Activated T-cell treated with anti-CD3 and anti-CD28 coated beads, Interleukin-2, amount 50 U/mL, for 72 hours (primary cell): ENCODE measurements around the gene CNIH1. TPM values are rescaled to one million over a fixed set of nuclear protein-coding genes. Genes with fewer than 3 reads are reported as not detected.
"Not testable (repeated sequence)": the region's sequence is repeated elsewhere in the genome, so short reads cannot be mapped to it uniquely, and the experiment has no call there.

Source experiments
- ATAC-seq, 2 donors: fragments of 150-1000 bp; cut with Tn5 transposase; replicated peaks in 1 of 2; 2 replicates each; pipeline ENCODE4 v1.10.0; 2021; ENCODE audit warnings: moderate library complexity in 2 of 2, mild to moderate bottlenecking in 1 of 2
- DNase-seq, 2 donors: peaks; one replicate each; pipeline ENCODE4 v3.0.0; 2021 to 2022; ENCODE audit warnings: mixed read lengths in 1 of 2
- H3K27ac Mint-ChIP-seq: one replicate; pipeline ENCODE4 v1.8.0; 2022; ENCODE audit warnings: mild to moderate bottlenecking, moderate library complexity, mixed read lengths
- H3K27me3 Mint-ChIP-seq: one replicate; pipeline ENCODE4 v1.8.0; 2022; ENCODE audit warnings: low read depth, mixed read lengths
- H3K36me3 Mint-ChIP-seq, 2 donors: one replicate each; pipeline ENCODE4 v1.8.0; 2022; ENCODE audit warnings: mixed read lengths in 2 of 2, mild to moderate bottlenecking in 1 of 2; ENCODE audit not compliant: insufficient read depth in 2 of 2
- H3K4me1 Mint-ChIP-seq: one replicate; pipeline ENCODE4 v1.8.0; 2022; ENCODE audit warnings: low read depth, mixed read lengths
- H3K4me3 Mint-ChIP-seq, 2 donors: one replicate each; pipeline ENCODE4 v1.8.0; 2022; ENCODE audit warnings: mild to moderate bottlenecking in 2 of 2, mixed read lengths in 2 of 2, moderate library complexity in 2 of 2
- H3K9me3 Mint-ChIP-seq, 2 donors: one replicate each; pipeline ENCODE4 v1.8.0; 2022; ENCODE audit warnings: mixed read lengths in 2 of 2
- total RNA-seq, 2 donors: library from RNA; stranded (reverse); gene quantifications; one replicate each; pipeline ENCODE4 v1.2.3, GENCODE V29; 2022

CNIH1 gene
- total RNA-seq, 2 donors from 2014 or later: 86.7 to 92.2 TPM

DNA sequence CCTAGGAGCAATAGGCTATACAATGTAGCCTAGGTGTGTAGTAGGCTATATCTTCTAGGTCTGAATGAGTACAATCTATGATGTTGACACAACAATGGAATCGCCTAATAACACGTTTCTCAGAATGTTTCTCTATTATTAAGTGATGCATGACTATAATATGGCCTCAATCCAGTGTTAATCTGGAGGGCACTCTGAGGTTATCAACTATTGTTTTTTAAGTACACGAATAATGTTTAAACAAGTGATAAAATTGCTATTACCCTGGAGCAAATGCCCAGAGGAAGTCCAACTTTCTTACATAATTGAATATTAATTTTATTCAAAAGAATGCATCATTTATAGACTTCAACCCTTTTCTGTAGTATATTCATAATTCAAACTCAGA is 16.4 kb upstream of the CNIH1 start:
- Mint-ChIP-seq H3K27ac (no peak overlapping the region), H3K9me3 (peaks cover 8 to 11% of the 10 kb centered on the region in 2 donors), H3K4me1 (no peaks in the 10 kb centered on the region), H3K36me3 (peaks cover 4 to 7% of the 10 kb centered on the region in 2 donors), H3K27me3 (no peaks in the 10 kb centered on the region), H3K4me3 (no peak overlapping the region)
- ATAC-seq: no peak
- DNase-seq: no peak

DNA sequence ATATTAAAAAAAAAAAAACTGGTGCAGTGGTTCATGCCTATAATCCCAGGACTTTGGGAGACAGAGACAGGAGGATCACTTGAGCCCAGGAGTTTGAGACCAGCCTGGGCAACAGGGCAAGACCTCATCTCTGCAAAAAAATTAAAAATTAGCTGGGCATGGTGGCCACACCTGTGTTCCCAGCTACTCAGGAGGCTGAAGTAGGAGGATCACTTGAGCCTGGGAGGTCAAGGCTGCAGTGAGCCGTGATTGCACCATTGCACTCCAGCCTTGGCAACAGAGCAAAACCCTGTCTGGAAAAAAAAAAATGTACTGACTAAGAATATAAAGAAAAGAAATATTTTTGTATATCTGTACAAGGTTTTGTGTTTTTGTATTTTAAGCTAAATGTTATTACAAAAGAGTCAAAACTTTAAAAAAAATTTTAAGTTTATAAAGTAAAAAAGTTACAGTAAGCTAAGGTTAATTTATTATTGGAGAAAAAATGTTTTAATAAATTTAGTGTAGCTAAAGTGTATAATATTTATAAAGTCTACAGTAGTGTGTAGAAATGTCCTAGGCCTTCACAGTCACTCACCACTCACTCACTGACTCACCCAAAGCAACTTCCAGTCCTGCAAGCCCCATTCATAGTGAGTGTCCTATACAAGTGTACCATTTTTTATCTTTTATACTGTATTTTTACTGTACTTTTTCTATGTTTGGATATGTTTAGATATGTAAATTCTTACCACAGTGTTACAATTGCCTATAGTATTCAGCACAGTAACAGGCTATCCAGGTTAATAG is 15.8 kb upstream of the CNIH1 start:
- not testable (repeated sequence) for H3K4me3 Mint-ChIP-seq, DNase-seq, H3K27ac Mint-ChIP-seq, H3K27me3 Mint-ChIP-seq, H3K4me1 Mint-ChIP-seq, ATAC-seq, H3K36me3 Mint-ChIP-seq
- peaks cover 8 to 11% of the 10 kb centered on the region in 2 donors for H3K9me3 Mint-ChIP-seq

DNA sequence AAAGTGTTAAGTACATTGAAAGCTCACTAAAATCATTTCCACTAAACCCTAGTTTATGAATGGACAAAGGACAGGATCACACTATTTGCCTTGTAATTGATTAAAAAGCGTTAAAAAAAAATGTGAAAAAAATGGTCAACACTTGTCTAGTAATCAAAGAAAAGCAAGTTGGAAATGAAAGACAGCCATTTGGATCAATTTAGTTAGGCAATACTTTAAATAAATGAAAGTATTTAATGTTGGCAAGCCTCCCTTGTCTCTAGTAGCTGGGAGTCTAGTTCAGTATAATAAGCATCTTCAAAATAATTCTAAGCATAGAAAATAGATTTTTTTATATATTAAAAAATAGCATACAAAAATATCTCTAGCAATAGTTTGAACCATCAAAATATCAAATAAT is 14.2 kb upstream of the CNIH1 start:
- no peak overlapping the region for H3K27ac Mint-ChIP-seq
- H3K4me3 Mint-ChIP-seq: no peak overlapping the region
- ATAC-seq (no peak), DNase-seq (no peak)
- peaks cover 4 to 7% of the 10 kb centered on the region in 2 donors for H3K36me3 Mint-ChIP-seq
- peaks cover 7% of the 10 kb centered on the region for H3K4me1 Mint-ChIP-seq
- peaks cover 8 to 11% of the 10 kb centered on the region in 2 donors for H3K9me3 Mint-ChIP-seq
- no peaks in the 10 kb centered on the region for H3K27me3 Mint-ChIP-seq

DNA sequence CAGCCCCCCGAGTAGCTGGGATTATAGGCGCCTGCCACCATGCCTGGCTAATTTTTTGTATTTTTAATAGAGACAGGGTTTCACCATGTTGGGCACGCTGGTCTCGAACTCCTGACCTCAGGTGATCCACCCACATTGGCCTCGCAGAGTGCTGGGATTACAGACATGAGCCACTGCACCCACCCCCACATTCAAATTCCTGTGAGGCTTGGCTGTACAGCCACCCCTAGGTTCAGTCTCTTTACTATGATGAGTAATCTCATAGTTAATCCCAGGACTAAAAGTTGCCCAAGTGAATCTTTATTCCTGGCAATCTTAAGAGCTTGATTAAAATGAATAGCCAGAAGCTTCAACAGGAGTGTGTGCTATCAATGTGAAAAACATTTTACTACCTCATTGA is 12.8 kb upstream of the CNIH1 start:
- not testable (repeated sequence) for DNase-seq, H3K27ac Mint-ChIP-seq, H3K9me3 Mint-ChIP-seq, H3K27me3 Mint-ChIP-seq, H3K4me3 Mint-ChIP-seq, ATAC-seq, H3K36me3 Mint-ChIP-seq, H3K4me1 Mint-ChIP-seq

DNA sequence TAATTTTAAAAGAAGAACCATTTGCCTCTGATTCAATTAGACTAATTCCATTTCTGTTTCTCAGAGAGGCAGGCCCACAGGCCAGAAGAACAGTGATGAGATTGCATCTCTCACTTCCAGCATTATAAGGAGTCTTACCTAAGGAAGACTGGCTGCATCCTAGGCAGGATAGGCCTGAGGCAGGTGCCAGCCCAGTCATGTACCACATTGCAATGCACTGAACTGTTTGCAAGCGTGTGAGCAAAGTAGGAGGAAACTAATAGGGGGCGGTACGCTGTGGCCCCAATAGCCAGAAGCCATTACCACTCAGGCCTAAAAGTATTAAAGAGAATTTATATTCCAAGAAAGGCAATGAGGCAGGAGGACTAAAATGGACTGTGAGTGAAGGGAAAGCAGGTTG is 12.1 kb upstream of the CNIH1 start:
- no peak overlapping the region for H3K27ac Mint-ChIP-seq
- DNase-seq (no peak), ATAC-seq (no peak)
- H3K4me1 Mint-ChIP-seq: peaks cover 7% of the 10 kb centered on the region
- peaks cover 0 to under 1% of the 10 kb centered on the region in 2 donors for H3K36me3 Mint-ChIP-seq
- H3K4me3 Mint-ChIP-seq: no peak overlapping the region
- no peaks in the 10 kb centered on the region for H3K27me3 Mint-ChIP-seq
- H3K9me3 Mint-ChIP-seq: peaks cover 0 to under 1% of the 10 kb centered on the region in 2 donors

DNA sequence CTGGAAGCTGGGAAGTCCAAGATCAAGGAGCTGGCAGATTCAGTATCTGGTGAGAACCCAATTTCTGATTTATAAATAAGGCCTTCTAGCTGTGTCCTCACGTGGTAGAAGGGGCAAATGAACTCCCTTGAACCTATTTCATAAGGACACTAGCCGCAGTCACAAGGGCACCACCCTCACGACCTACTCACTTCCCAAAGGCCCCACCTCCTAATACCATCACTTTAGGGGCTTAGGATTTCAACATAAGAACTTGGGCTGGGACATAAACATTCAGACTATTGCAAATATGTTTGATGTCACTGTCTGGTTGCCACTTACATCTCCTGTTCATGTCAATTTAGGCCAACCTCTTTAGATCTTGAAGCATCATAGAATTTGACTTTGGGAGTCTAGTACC is 10.8 kb upstream of the CNIH1 start:
- Mint-ChIP-seq H3K27me3 (no peaks in the 10 kb centered on the region), H3K4me1 (peaks cover 7% of the 10 kb centered on the region), H3K27ac (no peak overlapping the region), H3K4me3 (no peak overlapping the region), H3K36me3 (no peaks in the 10 kb centered on the region), H3K9me3 (no peaks in the 10 kb centered on the region)
- DNase-seq (no peak), ATAC-seq (no peak)

DNA sequence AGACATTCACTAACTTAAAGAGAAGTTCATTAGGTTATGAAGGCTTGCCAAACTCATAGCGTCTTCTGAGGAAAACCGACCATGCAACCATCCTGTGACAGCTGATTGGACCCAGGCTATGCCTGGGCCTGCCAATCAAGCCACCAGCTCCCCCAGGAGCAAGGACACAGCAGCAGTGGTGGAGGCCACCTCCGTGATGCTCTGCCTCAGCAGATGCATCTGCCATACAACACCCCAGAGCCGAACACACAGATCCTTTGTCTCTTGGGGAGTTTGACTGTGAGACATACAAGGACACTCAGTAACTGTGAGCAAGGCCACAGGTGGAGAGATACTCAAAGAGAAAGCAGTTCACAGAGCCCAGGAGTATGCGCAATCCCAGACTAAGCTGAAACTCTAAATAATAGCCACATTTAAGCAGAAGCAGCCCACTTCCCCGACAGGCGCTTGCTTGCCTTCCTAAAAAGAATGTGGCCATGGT is 10.0 kb upstream of the CNIH1 start:
- H3K4me1 Mint-ChIP-seq: peaks cover 7% of the 10 kb centered on the region
- H3K9me3 Mint-ChIP-seq: no peaks in the 10 kb centered on the region
- ATAC-seq (no peak), DNase-seq (no peak)
- no peak overlapping the region for H3K27ac Mint-ChIP-seq
- H3K36me3 Mint-ChIP-seq: no peaks in the 10 kb centered on the region
- H3K27me3 Mint-ChIP-seq: peaks cover 2% of the 10 kb centered on the region
- H3K4me3 Mint-ChIP-seq: no peak overlapping the region

DNA sequence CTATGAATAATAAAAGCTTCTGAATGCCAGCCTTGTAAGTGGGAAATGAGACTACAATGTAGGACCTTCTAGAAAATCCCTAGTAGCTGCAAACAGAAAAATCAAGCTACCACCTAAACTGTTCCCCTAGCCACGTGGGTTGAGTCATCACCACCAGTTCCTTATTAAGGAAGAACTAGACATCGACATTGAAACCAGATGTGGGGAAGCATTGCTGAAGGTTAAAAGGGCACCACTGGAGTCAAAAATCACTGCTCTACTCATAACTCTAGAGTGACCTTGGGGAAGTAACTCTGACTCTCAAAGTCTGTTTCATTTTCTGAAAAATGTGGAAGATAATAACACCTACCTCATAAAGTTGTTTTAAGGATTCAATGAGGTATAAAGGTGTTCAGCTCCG is 9.4 kb upstream of the CNIH1 start:
- DNase-seq: peak in 1 of 2 donors; percentile 14
- H3K4me3 Mint-ChIP-seq: peak overlapping the region in 1 of 2 donors; percentile 0

DNA sequence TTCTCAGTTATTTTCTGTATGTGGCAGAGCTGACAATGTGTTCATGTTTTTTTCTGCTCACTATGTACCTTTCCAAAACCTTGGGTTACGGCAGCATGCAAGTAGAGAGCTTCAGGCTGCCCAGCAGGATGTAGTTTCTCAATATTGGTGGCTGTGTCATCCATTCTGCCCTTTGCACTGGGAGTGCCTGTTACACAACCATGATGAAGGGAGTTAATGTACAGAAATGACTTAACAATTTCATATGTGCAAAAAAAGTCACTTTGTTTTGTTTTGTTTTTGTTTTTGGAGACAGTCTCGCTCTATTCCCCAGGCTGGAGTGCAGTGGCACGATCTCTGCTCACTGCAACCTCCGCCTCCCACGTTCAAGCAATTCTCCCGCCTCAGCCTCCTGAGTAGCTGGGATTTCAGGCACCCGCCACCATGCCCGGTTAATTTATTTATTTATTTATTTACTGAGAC is 6.1 kb upstream of the CNIH1 start:
- H3K36me3 Mint-ChIP-seq: no peaks in the 10 kb centered on the region
- no peaks in the 10 kb centered on the region for H3K9me3 Mint-ChIP-seq
- no peak overlapping the region for H3K27ac Mint-ChIP-seq
- DNase-seq: no peak
- ATAC-seq: peak; percentile 37 to 57
- peaks cover 15% of the 10 kb centered on the region for H3K27me3 Mint-ChIP-seq
- peaks cover 8% of the 10 kb centered on the region for H3K4me1 Mint-ChIP-seq
- H3K4me3 Mint-ChIP-seq: no peak overlapping the region

More for the DNA sequence above, 9.4 kb upstream of the CNIH1 start:
- peak; percentile 54 to 75 for ATAC-seq
- no peaks in the 10 kb centered on the region for H3K36me3 Mint-ChIP-seq
- H3K9me3 Mint-ChIP-seq: no peaks in the 10 kb centered on the region
- no peak overlapping the region for H3K27ac Mint-ChIP-seq
- peaks cover 7% of the 10 kb centered on the region for H3K27me3 Mint-ChIP-seq
- peaks cover 7% of the 10 kb centered on the region for H3K4me1 Mint-ChIP-seq

DNA sequence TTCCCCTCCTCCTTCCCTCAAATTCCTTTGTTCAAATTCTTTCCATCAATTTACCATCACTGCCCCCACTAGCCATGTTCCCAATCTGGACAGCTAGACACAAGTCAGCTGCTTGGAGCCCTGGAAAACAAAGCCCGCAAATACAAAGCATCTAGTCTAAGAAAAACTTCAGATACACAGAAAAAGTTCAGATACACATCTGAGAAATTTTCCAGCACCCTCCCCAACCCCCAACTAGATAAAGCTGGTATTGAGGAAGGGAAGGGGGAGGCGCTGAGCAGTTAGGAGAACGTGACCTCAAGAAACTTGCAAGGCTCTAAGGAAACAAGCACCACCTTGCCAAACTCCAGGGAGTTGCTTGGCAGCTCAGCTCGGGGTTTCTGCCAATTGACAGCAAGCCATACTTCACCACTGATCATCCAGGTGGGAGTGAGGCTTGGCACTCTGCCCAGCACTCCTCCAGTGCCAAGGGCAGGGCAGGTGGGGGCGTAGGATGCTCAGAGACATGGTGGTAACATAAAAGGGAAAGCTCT is 5.1 kb upstream of the CNIH1 start:
- ATAC-seq: no peak
- no peaks in the 10 kb centered on the region for H3K9me3 Mint-ChIP-seq
- no peak overlapping the region for H3K27ac Mint-ChIP-seq
- H3K4me3 Mint-ChIP-seq: no peak overlapping the region
- H3K36me3 Mint-ChIP-seq: no peaks in the 10 kb centered on the region
- DNase-seq: no peak
- peaks cover 17% of the 10 kb centered on the region for H3K4me1 Mint-ChIP-seq
- peaks cover 15% of the 10 kb centered on the region for H3K27me3 Mint-ChIP-seq

DNA sequence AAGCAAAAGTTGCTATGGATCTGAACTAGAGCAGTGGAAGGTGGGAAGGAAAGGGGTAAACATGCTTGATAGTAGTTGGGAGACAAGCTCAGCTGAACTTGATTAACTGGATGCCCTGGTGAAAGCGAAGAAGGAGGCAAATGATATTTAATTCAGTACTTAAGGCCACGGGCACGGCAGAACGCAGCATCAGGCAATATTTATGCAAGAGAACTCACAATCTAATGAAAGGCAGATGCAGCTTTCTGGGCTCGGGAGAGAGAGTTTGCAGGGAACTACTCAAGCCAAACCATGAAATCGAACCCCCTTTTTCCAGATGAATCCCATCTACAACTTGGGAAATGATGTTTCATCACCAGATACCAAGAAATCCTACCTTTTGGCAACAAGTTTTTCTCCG is 3.5 kb upstream of the CNIH1 start:
- Mint-ChIP-seq H3K4me1 (peaks cover 20% of the 10 kb centered on the region), H3K36me3 (peaks cover 0 to 1% of the 10 kb centered on the region in 2 donors), H3K9me3 (no peaks in the 10 kb centered on the region), H3K27ac (no peak overlapping the region), H3K27me3 (peaks cover 15% of the 10 kb centered on the region), H3K4me3 (no peak overlapping the region)
- DNase-seq (no peak), ATAC-seq (no peak)

DNA sequence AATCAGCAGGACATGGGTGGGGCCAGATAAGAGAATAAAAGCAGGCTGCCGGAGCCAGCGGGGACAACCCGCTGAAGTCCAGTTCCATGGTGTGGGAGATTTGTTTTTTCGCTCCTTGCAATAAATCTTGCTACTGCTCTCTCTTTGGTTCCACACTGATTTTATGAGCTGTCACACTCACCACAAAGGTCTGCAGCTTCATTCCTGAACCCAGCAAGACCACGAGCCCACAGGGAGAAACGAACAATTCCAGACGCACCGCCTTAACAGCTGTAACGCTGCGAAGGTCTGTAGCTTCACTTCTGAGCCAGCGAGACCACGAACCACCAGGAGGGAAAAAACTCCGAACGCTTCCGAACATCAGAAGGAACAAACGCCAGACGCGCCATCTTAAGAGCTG is 2.8 kb upstream of the CNIH1 start:
- Mint-ChIP-seq H3K4me3 (no peak overlapping the region), H3K36me3 (peaks cover 0 to 3% of the 10 kb centered on the region in 2 donors), H3K27me3 (peaks cover 15% of the 10 kb centered on the region), H3K27ac (no peak overlapping the region), H3K9me3 (no peaks in the 10 kb centered on the region), H3K4me1 (peaks cover 27% of the 10 kb centered on the region)
- no peak for DNase-seq
- ATAC-seq: no peak

DNA sequence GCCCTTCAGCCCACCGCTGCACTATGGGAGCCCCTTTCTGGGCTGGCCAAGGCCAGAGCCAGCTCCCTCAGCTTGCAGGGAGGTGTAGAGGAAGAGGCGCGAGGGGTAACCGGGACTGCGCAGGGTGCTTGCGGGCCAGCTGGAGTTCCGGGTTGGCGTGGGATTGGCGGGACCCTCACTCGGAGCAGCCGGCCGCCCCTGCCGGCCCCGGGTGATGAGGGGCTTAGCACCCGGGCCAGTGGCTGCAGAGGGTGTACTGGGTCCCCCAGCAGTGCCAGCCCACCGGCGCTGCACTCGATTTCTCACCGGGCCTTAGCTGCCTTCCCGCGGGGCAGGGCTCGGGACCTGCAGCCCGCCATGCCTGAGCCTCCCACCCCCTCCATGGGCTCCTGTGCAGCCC is 1.8 kb upstream of the CNIH1 start:
- H3K4me3 Mint-ChIP-seq, ATAC-seq, H3K27ac Mint-ChIP-seq, H3K36me3 Mint-ChIP-seq, H3K9me3 Mint-ChIP-seq, DNase-seq: not testable (repeated sequence)
- Mint-ChIP-seq H3K4me1 (peaks cover 37% of the 10 kb centered on the region), H3K27me3 (peaks cover 15% of the 10 kb centered on the region)
